Heart left ventricle (tissue), 16 donors: ENCODE measurements around the gene ARMC8. TPM values are rescaled to one million over a fixed set of nuclear protein-coding genes. Genes with fewer than 3 reads are reported as not detected.
A peak's percentile ranks its signal among the peaks of the same experiment; 100 is the strongest.

Experiments used
- ATAC-seq, 4 donors: fragments of 200-7000 bp; cut with Tn5 transposase; one replicate each; pipeline ENCODE4 v1.9.1; 2020 to 2022; ENCODE audit warnings: moderate library complexity in 4 of 4, mild to moderate bottlenecking in 3 of 4, moderate number of reproducible peaks in 1 of 4
- DNase-seq, 5 donors: peaks; one replicate each; pipeline ENCODE4 v3.0.0-alpha.2; 2020
- H3K27ac ChIP-seq, 12 donors: fragments of 200-600 bp; sonication (generic) in 4 of 12; one replicate each; pipeline versions ENCODE4 v1.5.0 to v1.8.0; 2016 to 2022; ENCODE audit warnings: mild to moderate bottlenecking in 2 of 12
- H3K27me3 ChIP-seq, 9 donors: fragments of 200-600 bp; sonication (generic) in 2 of 9; one replicate each; pipeline versions ENCODE4 v1.5.1 to v1.8.0; 2016 to 2022; ENCODE audit warnings: mild to moderate bottlenecking in 3 of 9
- H3K36me3 ChIP-seq, 9 donors: fragments of 200-600 bp; sonication (generic) in 2 of 9; one replicate each; pipeline versions ENCODE4 v1.5.0 to v1.8.0; 2018 to 2022; ENCODE audit warnings: mild to moderate bottlenecking in 2 of 9
- H3K4me1 ChIP-seq, 12 donors: fragments of 200-600 bp; sonication (generic) in 4 of 12; one replicate each; pipeline versions ENCODE4 v1.5.0 to v1.8.0; 2016 to 2022; ENCODE audit warnings: mild to moderate bottlenecking in 3 of 12
- H3K4me3 ChIP-seq, 12 donors: fragments of 200-600 bp; sonication (generic) in 4 of 12; one replicate each; pipeline versions ENCODE4 v1.5.0 to v1.8.0; 2017 to 2022; ENCODE audit warnings: mild to moderate bottlenecking in 9 of 12, moderate library complexity in 4 of 12
- H3K9me3 ChIP-seq, 12 donors: fragments of 200-600 bp; sonication (generic) in 4 of 12; one replicate each; pipeline versions ENCODE4 v1.5.0 to v1.8.0; 2016 to 2022; ENCODE audit warnings: mild to moderate bottlenecking in 1 of 12
- POLR2A ChIP-seq, 2 donors: fragments of 450-650 bp; IDR thresholded peaks; one replicate each; pipeline ENCODE4 v1.6.1; 2017; ENCODE audit warnings: antibody characterized with exemption in 2 of 2, mild to moderate bottlenecking in 2 of 2, moderate library complexity in 2 of 2
- WGBS, 4 donors: extraction: QIAGEN DNeasy Blood & Tissue Kit in 2 of 4; methylation state at CpG; one replicate each; pipeline versions ENCODE4 v1.1.5 to v1.1.7; 2013 to 2018; 5-methylcytosine and 5-hydroxymethylcytosine counted together
- intact Hi-C, 10 donors: fragments of 100-400 bp; cut with DNase I; formaldehyde crosslinking; loops; one replicate each; pipeline versions ENCODE4 v1.11.1 to v1.14.2; 2022
- polyA plus RNA-seq, 2 donors: library from polyadenylated mRNA; stranded (reverse); fragments of 200-250 nt; gene quantifications; one replicate each; pipeline ENCODE4 v1.2.3, GENCODE V29; 2013
- total RNA-seq, 9 donors: library from RNA; depleted of rRNA in 2 of 9; stranded (reverse); fragments of >200 nt in 2 of 9; fragmentation: NEBNext Ultra II Directional in 3 of 9; extraction: Animal tissue kit (Norgen Biotek cat#: 25700) in 3 of 9; gene quantifications; one replicate each; pipeline versions ENCODE4 v1.1.0 to v1.2.4, GENCODE V29; 2016 to 2023
- TF ChIP-seq, protein P1 (sequence below), 12 donors: fragments of 200-600 bp; sonication (generic) in 4 of 12; IDR thresholded peaks; one replicate each; pipeline versions ENCODE4 v1.5.0 to v1.8.0; 2018 to 2022; ENCODE audit warnings: antibody characterized with exemption in 12 of 12, mild to moderate bottlenecking in 5 of 12
- donor health status: ischemic (EF 13 %, LVEDD 7.1; RV severe dilation, severe dysfunction).
- donor health status: healthy with polysubstance abuse.
- donor health status: DM: no; HTN: yes; CAD: no.
- donor health status: DM: no; HTN: no; CAD: no.
- donor health status: ischemic (EF 25% LVEDD 6.9; RV normal size, moderate dysfunction).
- donor health status: ischemic (EF 25% LVEDD 5.7; RV mildly dilated, moderate dysfunction).
- donor health status: healthy.
- donor health status: DM: yes; HTN: yes; CAD: no.
- donor health status: ischemic (EF 35%, LVEDD 5.7; RV mildly dilated, moderate dysfunction).
- donor health status: nonischemic (EF 11% LVEDD 7.7; RV severe dilation, severe dysfunction).
- donor health status: DM: yes; HTN: yes; CAD: no.
- donor health status: PGD.
- donor health status: ischemic (EF 29% LVEDD 5.4; RV normal size, mild dysfunction).
- donor health status: nonischemic (EF 23%, LVEDD 6.1; RV moderate dilation, normal function).

The ARMC8 gene
- total and polyA plus RNA-seq, 11 donors, result 10.1 to 42.9 (median 33.3) TPM

GRCh38 chr3:138329127-138329983 is 142.3 kb downstream of the ARMC8 start, which contains the start of gene NME9:
Gene NME9, minus strand, starts transcription at chr3:138329851. Its CDS starts 516 bp downstream, at chr3:138329335.
- TF ChIP-seq, protein P1, sequence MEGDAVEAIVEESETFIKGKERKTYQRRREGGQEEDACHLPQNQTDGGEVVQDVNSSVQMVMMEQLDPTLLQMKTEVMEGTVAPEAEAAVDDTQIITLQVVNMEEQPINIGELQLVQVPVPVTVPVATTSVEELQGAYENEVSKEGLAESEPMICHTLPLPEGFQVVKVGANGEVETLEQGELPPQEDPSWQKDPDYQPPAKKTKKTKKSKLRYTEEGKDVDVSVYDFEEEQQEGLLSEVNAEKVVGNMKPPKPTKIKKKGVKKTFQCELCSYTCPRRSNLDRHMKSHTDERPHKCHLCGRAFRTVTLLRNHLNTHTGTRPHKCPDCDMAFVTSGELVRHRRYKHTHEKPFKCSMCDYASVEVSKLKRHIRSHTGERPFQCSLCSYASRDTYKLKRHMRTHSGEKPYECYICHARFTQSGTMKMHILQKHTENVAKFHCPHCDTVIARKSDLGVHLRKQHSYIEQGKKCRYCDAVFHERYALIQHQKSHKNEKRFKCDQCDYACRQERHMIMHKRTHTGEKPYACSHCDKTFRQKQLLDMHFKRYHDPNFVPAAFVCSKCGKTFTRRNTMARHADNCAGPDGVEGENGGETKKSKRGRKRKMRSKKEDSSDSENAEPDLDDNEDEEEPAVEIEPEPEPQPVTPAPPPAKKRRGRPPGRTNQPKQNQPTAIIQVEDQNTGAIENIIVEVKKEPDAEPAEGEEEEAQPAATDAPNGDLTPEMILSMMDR (IDR thresholded peaks at IDR 0.05), result peak; percentile 17 to 62 (median 42)
- no peak for TF ChIP-seq POLR2A (IDR thresholded peaks at IDR 0.05)
- Histone ChIP-seq H3K36me3 (no peaks in the 10 kb centered on the region), H3K4me1 (peaks cover 0 to 18% (median 9%) of the 10 kb centered on the region in 12 donors), H3K9me3 (no peaks in the 10 kb centered on the region), H3K27ac (peak within 1 kb of the TSS in 9 of 12 donors; percentile 16 to 69 (median 53)), H3K27me3 (no peaks in the 10 kb centered on the region), H3K4me3 (peak within 1 kb of the TSS; percentile 47 to 72 (median 66))
- intact Hi-C loops, result loop anchor here in 2 of 10 donors (10.0 kb wide), 2 partner anchors 135 to 265 kb away; partner anchors contain the start of gene CEP70 (in 1 of the 2)
- ATAC-seq (peak; percentile 94 to 98 (median 96)), DNase-seq (peak; percentile 89 to 94 (median 92))
- WGBS, 4 donors, result 0 to 2% (median 1%) methylated on average over 27 to 62 of the region's 62 CpGs

- TF ChIP-seq POLR2A (IDR thresholded peaks at IDR 0.05), result no peak
- TF ChIP-seq, protein P1 (IDR thresholded peaks at IDR 0.05), result no peak
- no peaks in the 10 kb centered on the region for H3K9me3 ChIP-seq
- H3K27ac ChIP-seq, result peak overlapping the region in 3 of 12 donors; percentile 56 to 61 (median 60)
- no peaks in the 10 kb centered on the region for H3K27me3 ChIP-seq
- H3K4me1 ChIP-seq, result peaks cover 0 to 18% (median 9%) of the 10 kb centered on the region in 12 donors
- WGBS, 4 donors, result 10 to 29% (median 13%) methylated on average over 5 to 7 of the region's 7 CpGs
- no peaks in the 10 kb centered on the region for H3K36me3 ChIP-seq
- DNase-seq (no peak), ATAC-seq (no peak)
- H3K4me3 ChIP-seq, result peak overlapping the region in 11 of 12 donors; percentile 50 to 72 (median 67)
- intact Hi-C loops, result loop anchor here in 9 of 10 donors (5.0 to 10.0 kb wide), 7 partner anchors 67 to 585 kb away; partner anchors contain the start of gene CEP70 (in 4 of the 9)
Measured at GRCh38 chr3:138329984-138330293, 142.8 kb downstream of the ARMC8 start.

- Histone ChIP-seq H3K9me3 (no peaks in the 10 kb centered on the region), H3K4me1 (peaks cover 0 to 18% (median 9%) of the 10 kb centered on the region in 12 donors), H3K27me3 (no peaks in the 10 kb centered on the region), H3K4me3 (no peak overlapping the region), H3K27ac (no peak overlapping the region), H3K36me3 (no peaks in the 10 kb centered on the region)
- TF ChIP-seq POLR2A (IDR thresholded peaks at IDR 0.05), result no peak
- TF ChIP-seq, protein P1 (IDR thresholded peaks at IDR 0.05), result peak in 4 of 12 donors; percentile 7 to 31 (median 18)
- WGBS, 4 donors, result 87 to 91% (median 90%) methylated on average over 6 of the region's 6 CpGs
- DNase-seq, result no peak
- intact Hi-C loops, result loop anchor here in 9 of 10 donors (5.0 to 10.0 kb wide), 6 partner anchors 66 to 583 kb away; partner anchors contain the start of gene CEP70 (in 3 of the 9)
- ATAC-seq, result no peak
Measured at GRCh38 chr3:138331143-138331894, 144.2 kb downstream of the ARMC8 start.
